ENCODE data around the gene GTPBP1.

The GTPBP1 gene

DNA sequence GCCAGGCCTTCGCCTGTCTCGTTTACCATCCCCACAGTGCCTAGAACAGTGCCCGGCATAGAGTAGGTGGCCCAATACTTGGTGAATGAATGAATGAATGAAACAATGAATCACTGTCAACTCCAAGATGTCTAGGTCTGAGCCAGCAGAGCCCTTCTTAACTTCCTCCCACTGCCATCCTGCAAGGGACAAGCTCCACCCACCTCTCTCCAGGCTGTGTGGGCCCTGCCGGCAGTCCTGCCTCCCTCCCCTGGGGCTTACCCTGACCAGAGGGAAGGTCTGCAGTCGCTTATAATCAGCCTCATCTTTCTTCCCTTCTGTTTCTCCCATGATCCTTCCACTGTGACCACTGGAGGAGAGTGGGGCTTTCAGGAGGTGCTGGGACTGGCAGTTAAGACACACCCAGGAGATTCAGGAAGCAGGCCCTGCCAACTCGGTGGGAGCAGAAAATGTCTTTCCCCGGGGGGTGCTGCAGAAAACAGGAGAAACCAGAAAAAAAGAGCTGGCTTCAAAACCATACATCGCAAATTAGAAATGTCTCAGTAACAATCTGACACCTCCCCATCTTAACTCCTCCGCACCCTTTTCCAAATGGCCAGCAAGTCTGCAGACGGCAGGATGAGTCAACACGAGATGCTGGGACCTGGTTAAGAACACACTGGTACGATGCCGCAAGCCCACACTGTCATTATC, 76.8 kb downstream of the GTPBP1 start:
- H3K4me3 ChIP-seq (ENCODE audit: control insufficient read depth, low read depth, low read length) = no peak overlapping the region

More for the DNA sequence above, 76.8 kb downstream of the GTPBP1 start:
- DNase-seq (ENCODE audit: low read depth) = no peak
- TF ChIP-seq, protein P1, sequence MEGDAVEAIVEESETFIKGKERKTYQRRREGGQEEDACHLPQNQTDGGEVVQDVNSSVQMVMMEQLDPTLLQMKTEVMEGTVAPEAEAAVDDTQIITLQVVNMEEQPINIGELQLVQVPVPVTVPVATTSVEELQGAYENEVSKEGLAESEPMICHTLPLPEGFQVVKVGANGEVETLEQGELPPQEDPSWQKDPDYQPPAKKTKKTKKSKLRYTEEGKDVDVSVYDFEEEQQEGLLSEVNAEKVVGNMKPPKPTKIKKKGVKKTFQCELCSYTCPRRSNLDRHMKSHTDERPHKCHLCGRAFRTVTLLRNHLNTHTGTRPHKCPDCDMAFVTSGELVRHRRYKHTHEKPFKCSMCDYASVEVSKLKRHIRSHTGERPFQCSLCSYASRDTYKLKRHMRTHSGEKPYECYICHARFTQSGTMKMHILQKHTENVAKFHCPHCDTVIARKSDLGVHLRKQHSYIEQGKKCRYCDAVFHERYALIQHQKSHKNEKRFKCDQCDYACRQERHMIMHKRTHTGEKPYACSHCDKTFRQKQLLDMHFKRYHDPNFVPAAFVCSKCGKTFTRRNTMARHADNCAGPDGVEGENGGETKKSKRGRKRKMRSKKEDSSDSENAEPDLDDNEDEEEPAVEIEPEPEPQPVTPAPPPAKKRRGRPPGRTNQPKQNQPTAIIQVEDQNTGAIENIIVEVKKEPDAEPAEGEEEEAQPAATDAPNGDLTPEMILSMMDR (IDR thresholded peaks at IDR 0.05; ENCODE audit: control insufficient read depth, insufficient read depth, low read depth, low read length, missing control alignments) = no peak

Measured in AG09309 (cell line).